HG03442 (cell line): ENCODE data around the gene ALDH3B1.

Experiments used
- ATAC-seq: cut with Tn5 transposase; IDR thresholded peaks from one replicate; pipeline ENCODE4 v1.9.1; 2021; ENCODE audit warnings: mild to moderate bottlenecking, moderate library complexity; ENCODE audit not compliant: unreplicated experiment

ALDH3B1 gene

GRCh38 chr11:67996622-67997474 lies 13.3 kb upstream of the ALDH3B1 start:
- no peak for ATAC-seq

- no peak for ATAC-seq
These were observed 12.6 kb upstream of the ALDH3B1 start for GRCh38 chr11:67997475-67997921.

- ATAC-seq, result no peak
These were observed 11.7 kb upstream of the ALDH3B1 start for GRCh38 chr11:67998150-67999045.

DNA sequence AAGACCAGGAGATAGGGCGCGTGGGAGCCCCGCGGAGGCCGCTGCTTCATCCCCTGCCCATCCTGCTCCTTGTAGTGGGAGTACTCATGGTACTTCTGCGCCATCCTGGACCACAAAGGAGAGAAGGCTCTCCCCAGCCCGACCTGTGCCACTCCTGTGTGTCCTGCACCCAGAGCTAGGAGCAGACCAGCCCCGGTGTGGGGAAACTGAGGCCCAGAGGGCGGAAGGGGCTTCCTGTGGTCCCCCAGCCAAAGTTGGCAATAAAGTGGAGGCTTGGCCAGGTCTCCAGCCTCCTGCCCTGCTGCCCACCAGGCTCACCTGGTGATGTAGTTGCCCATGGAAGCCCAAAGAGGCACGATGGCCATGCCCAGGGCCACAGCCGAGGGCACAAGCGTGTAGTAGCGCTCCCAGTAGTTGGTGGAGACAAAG lies 10.9 kb upstream of the ALDH3B1 start:
- ATAC-seq, result no peak

- no peak for ATAC-seq
These were observed 10.4 kb upstream of the ALDH3B1 start for GRCh38 chr11:67999704-68000103.

DNA sequence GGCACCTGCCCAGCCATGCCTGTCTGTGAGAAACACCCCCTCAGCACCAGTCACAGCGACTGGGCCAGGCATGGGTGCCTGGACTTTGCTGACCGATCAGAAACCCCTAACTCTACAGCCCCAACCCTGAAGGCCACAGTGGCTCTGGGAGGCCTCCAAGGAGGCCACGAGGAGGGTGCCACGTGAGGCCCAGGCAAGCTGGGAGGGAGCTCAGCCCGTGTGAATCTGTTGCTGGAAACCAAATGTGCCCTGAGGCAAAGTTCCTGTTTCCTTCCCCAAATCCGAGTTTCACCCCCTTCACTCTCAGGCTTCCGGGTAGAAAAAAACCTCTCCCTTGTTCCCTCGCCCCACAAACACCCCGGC lies 7.6 kb upstream of the ALDH3B1 start:
- no peak for ATAC-seq

- peak; percentile 27 for ATAC-seq
These were observed 6.9 kb upstream of the ALDH3B1 start for GRCh38 chr11:68002938-68003845.

DNA sequence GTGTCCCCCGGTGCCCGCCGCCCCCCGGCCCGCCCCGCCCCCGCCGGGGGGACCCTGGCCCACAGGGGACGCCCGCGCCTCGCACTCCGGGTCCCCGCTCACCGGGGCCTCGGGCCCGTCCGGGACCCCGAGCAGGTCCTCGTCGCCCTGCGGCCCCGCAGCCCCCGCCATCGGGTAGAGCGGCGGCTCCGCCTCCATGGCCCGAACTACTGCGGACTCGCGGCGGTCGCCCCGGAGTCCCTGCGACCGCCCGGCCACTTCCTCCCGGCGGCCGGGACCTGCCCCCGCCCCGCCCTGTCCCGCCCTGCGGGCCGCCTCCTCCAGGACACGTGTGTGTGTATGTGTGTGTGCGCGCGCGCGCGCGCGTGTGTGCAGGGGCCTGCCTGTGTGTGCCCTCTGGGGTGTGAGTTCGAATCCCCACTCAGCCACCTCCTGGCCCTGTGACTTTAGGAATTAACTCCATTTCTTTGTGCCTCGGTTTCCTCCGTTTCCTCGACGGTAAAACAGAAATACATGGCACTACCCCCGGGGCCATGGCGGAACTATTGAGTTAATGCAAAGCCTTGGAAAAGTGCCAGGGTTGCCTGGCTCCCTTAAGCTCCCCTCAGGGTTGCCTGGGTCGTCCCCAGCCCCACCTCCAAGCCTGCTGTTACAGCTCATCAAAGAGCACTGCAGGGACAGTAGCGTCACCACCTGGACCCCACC lies 6.1 kb upstream of the ALDH3B1 start, which contains the start of gene UNC93B1:
TSS of gene UNC93B1 (minus strand) at position 252 of the 705 bp plus-strand sequence. CDS start at position 198, 54 bp downstream.
- ATAC-seq, result peak; percentile 50

DNA sequence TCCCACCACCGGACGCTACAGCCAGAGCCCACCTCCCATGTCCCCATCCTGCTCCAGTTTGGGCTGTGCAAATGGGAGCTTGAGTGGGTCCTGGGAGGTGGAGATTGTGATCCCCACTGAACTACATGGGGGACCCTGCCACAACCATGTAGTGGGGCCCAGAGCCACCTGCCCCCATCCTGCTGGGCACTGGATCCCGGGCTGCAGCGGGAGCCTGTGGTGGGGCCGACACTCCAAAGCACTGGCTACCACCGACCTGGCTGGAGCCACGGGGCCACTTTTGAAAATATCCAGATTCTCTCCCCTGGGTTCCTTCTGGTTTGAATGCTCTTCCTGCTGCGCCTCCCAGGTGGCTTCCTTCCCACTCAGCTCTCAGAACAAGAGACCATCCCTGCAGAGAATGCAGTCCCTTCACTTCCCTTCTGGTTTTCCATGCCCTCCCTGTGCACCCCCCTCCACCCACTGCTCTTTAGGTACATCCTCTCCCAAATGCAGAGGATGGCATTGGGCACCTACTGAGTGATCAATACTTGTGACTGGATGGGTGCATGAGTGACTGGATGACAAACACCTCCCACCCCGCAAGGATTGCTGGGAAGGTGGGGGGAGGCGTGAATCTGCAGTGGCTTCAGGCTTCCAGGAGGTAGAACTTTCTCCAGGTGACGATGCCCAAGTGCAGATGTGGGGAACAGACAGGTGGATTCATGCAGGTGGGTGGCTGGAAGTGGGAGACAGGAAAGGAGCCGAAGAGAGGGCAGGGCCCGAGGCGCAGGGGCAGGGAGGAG lies 5.4 kb upstream of the ALDH3B1 start:
- ATAC-seq, result no peak

DNA sequence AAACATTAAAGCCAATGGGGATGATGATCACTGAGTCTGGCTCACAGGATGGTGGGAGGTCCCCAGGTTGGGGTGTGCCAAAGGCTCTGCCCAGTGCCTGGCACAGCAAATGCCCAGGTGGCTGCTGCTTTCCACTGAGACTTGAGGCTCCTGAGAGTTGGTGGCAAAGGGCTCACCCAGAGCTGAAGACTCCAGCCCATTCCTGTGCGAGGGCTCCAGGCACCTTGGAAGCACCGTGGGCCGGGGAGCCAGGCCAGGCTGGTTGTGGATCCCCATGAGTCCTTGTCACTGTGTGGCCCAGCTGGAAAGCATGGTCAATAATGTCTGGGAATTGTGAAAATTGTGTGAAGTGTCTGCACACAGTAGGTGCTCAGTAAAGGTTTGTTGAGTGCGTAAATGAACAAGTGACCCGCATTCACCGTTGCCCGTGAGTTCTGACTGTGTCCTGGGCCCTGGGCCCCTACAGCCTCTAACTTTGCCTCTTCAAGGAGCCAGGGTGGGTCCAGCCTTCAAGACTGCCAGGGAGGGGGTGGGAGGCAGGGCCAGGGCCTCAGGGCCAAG lies 3.4 kb upstream of the ALDH3B1 start:
- ATAC-seq, result no peak

GRCh38 chr11:68007498-68008380 lies 2.4 kb upstream of the ALDH3B1 start:
- no peak for ATAC-seq

DNA sequence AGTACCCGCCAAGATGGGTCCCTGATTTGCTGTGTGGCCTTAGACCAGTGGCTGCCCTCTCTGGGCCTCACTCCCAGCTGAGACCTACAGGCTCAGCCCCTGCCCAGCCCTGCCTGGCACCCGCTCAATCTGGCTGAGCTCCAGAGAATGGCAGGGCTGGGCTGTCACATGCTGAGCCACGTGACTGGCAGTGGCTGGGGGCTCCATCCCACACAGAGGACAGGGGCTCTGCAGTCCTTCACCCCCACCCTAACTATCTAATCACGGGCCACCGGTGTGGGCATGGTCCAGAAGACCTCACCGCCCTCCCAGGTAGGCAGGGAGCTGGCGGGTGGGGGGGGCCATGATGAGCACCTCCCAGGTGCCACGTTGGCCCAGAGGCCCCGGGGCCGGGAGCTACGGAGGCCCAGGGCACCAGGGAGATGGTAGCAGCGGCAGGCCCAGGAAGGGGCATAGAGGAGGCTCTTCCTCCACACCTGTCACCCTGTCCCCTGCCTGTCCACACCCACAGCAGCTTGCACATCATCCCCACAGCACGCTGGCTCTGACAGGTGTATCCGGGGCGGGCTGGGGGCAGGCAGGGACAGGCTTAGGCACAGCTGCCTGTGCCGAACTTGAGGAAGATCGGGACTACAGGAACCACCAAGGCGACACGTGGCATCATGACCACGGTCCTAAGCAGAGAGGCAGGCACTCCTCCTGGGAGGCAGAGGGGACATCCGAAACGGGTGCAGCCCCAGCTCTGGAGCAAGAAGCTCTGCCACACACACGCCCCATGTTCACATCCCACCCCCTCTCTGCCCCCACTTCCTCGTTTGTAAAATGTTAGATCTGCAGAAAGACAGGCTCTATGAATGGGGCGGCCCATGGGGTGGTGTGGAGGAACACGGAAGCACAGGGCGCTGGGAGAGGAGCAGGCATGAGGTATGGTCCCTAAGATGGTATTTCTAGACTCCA lies 1.5 kb upstream of the ALDH3B1 start:
- no peak for ATAC-seq

- ATAC-seq, result no peak
These were observed 587 bp upstream of the ALDH3B1 start for GRCh38 chr11:68009391-68010089.

DNA sequence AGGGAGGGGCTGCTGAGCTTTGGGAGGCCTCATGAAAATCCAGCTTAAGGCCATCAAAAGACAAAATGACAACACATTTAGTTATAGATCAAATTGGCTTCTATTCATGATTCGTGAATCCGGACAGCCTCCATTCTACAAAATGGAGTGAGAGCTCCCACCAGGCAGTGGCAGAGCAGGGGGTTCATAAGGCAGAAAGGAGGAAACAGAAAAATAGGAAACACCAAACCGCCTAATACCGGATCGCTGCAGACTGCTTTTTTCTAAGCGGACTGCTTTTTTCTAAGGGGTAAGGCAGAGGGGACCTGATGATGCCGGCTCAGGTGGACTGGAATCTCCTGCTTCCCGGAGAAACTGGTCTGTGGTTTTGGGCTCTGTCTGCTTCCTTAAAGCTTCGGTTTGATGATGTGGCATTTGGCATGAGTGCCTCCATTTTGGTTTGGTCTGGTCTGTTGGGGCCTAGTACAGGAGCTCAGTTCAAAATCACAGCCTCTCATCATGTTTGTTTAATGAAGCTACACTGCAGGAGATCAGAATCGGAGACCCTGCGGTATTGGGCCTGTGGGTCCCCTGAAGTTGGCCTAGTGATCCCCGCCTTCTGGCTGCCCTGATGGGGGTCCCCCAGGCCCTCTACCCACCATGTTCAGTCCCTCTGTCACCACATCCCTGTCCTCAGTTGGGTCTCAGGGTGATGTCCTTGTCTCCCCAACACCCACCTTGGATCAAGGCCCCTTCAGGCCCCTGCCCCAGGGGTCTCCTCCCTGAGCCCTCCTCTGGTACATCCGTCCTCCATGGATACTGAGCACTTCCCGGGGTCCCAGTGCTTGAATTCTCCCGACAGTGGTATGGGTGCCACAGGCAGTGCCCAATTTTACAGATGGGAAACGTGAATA lies 1.2 kb downstream of the ALDH3B1 start:
- no peak for ATAC-seq
